Loucy (cell line): ENCODE measurements around the gene PJA2.

Experiments used
- H2AFZ ChIP-seq: fragments of 200-600 bp; sonication (generic); 2 replicates; pipeline ENCODE4 v1.6.0; 2016; ENCODE audit warnings: antibody characterized with exemption, mild to moderate bottlenecking, low read length, moderate library complexity
- H3F3A ChIP-seq: fragments of 200-600 bp; 2 replicates; pipeline ENCODE4 v1.6.0; 2016; ENCODE audit warnings: antibody characterized with exemption, low read depth, mild to moderate bottlenecking
- H3K27me3 ChIP-seq: fragments of 200-600 bp; sonication (generic); 2 replicates; pipeline ENCODE4 v1.6.1; 2014; ENCODE audit warnings: low read length, mild to moderate bottlenecking; ENCODE audit not compliant: insufficient read depth, poor library complexity, severe bottlenecking
- H3K36me3 ChIP-seq: fragments of 200-600 bp; sonication (generic); 2 replicates; pipeline ENCODE4 v1.6.1; 2016; ENCODE audit warnings: low read length; ENCODE audit not compliant: insufficient read depth
- H3K4me1 ChIP-seq: fragments of 200-600 bp; sonication (generic); 2 replicates; pipeline ENCODE4 v1.5.1; 2014; ENCODE audit warnings: low read length, mild to moderate bottlenecking; ENCODE audit not compliant: insufficient read depth, poor library complexity, severe bottlenecking
- H3K4me2 ChIP-seq: fragments of 200-600 bp; sonication (generic); 2 replicates; pipeline ENCODE4 v1.6.0; 2014; ENCODE audit warnings: antibody characterized with exemption, low read length, low read depth, mild to moderate bottlenecking; ENCODE audit not compliant: poor library complexity, severe bottlenecking
- H3K4me3 ChIP-seq: fragments of 200-600 bp; sonication (generic); 2 replicates; pipeline ENCODE4 v1.5.1; 2014; ENCODE audit warnings: low read length, mild to moderate bottlenecking, mixed read lengths; ENCODE audit not compliant: poor library complexity, severe bottlenecking
- H3K79me2 ChIP-seq: fragments of 200-600 bp; sonication (generic); 2 replicates; pipeline ENCODE4 v1.6.1; 2014; ENCODE audit warnings: low read length; ENCODE audit not compliant: insufficient read depth
- H3K9ac ChIP-seq: fragments of 200-600 bp; sonication (generic); 2 replicates; pipeline ENCODE4 v1.6.0; 2014; ENCODE audit warnings: mild to moderate bottlenecking, low read depth, low read length, moderate library complexity; ENCODE audit not compliant: poor library complexity, severe bottlenecking
- H3K9me2 ChIP-seq: fragments of 200-600 bp; sonication (generic); replicated peaks from 2 replicates; pipeline ENCODE4 v1.6.1; 2016; ENCODE audit warnings: low read depth, low read length, mixed read lengths
- H3K9me3 ChIP-seq: fragments of 200-600 bp; sonication (generic); 2 replicates; pipeline ENCODE4 v1.6.1; 2014; ENCODE audit warnings: mild to moderate bottlenecking, antibody characterized with exemption, low read length, low read depth; ENCODE audit not compliant: insufficient read depth
- H4K20me1 ChIP-seq: fragments of 200-600 bp; sonication (generic); 2 replicates; pipeline ENCODE4 v1.6.0; 2014; ENCODE audit warnings: antibody characterized with exemption, low read length, mild to moderate bottlenecking; ENCODE audit not compliant: insufficient read depth, poor library complexity, severe bottlenecking
- EZH2phosphoT487 ChIP-seq: fragments of 200-600 bp; IDR thresholded peaks from 2 replicates; pipeline ENCODE4 v1.6.1; 2018; ENCODE audit warnings: antibody characterized with exemption, mild to moderate bottlenecking, moderate library complexity, borderline replicate concordance
- TF ChIP-seq, protein P1 (sequence below): fragments of 200-600 bp; sonication (generic); conservative IDR thresholded peaks from 2 replicates; pipeline ENCODE4 v1.5.1; 2014; ENCODE audit warnings: mild to moderate bottlenecking, antibody characterized with exemption, low read length

Gene PJA2

DNA sequence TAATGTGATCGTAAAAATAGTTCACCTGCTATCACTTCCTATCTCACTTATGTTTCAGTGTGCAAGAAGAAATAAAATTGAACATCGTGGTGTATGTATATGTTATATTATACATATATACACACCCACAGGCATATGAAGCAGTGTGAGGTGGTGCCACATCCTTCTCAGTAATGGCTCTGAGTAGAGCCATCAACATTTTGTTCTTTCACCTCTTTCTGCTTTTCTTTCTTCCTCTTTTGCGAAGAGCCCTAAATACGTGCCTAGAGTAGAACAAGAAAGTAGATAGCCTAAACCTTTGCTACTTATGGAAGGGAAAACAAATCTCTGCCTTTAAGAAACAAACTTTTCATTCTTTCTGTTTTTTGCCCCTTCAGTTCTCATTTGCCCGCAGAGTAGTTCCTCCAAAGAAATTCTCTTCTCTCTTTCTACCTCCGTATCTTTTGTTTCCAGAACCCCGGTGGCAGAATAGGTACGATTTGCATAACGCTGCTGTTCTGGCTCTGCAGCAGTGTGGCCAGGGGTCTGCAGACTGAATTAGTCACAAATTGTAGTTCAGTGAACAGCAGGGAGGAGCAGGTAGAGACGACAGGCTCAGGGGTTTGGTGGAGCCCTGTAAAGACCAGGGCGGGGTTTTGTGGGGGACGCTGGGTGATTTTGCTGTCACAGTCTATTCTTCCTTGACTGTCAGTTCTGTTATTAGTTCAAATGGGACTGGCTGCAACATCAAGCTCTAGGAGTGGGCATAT is 40.5 kb upstream of the PJA2 start:
- no peak overlapping the region for H3K4me2 ChIP-seq
- no peaks in the 10 kb centered on the region for H3K9me3 ChIP-seq
- no peaks in the 10 kb centered on the region for H3K79me2 ChIP-seq
- H2AFZ ChIP-seq, result no peak overlapping the region
- TF ChIP-seq EZH2phosphoT487, result no peak
- TF ChIP-seq, protein P1, sequence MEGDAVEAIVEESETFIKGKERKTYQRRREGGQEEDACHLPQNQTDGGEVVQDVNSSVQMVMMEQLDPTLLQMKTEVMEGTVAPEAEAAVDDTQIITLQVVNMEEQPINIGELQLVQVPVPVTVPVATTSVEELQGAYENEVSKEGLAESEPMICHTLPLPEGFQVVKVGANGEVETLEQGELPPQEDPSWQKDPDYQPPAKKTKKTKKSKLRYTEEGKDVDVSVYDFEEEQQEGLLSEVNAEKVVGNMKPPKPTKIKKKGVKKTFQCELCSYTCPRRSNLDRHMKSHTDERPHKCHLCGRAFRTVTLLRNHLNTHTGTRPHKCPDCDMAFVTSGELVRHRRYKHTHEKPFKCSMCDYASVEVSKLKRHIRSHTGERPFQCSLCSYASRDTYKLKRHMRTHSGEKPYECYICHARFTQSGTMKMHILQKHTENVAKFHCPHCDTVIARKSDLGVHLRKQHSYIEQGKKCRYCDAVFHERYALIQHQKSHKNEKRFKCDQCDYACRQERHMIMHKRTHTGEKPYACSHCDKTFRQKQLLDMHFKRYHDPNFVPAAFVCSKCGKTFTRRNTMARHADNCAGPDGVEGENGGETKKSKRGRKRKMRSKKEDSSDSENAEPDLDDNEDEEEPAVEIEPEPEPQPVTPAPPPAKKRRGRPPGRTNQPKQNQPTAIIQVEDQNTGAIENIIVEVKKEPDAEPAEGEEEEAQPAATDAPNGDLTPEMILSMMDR, result no peak
- H3F3A ChIP-seq, result no peaks in the 10 kb centered on the region
- H3K4me1 ChIP-seq, result peaks cover 5% of the 10 kb centered on the region
- H3K9ac ChIP-seq, result no peak overlapping the region
- H3K9me2 ChIP-seq, result no peaks in the 10 kb centered on the region
- H3K27me3 ChIP-seq, result no peaks in the 10 kb centered on the region
- H4K20me1 ChIP-seq, result no peaks in the 10 kb centered on the region
- no peak overlapping the region for H3K4me3 ChIP-seq
- no peaks in the 10 kb centered on the region for H3K36me3 ChIP-seq

DNA sequence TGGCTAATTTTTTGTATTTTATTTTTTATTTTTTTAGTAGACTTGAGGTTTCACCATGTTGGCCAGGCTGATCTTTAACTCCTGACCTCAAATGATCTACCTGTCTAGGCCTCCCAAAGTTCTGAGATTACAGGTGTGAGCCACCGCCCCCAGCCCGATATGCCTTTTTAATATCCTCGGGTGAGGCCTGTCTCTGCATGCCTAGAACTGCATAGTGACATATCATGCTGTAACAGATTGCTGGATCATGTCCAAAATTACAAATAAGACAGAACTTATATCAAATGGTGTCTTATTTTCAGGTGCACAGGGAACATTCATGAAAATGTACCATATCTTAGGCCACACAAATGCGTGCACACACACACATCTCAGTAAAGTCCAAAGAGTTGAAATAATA is 39.1 kb upstream of the PJA2 start:
- Histone ChIP-seq H3K9me2 (no peaks in the 10 kb centered on the region), H3K9me3 (no peaks in the 10 kb centered on the region), H3K79me2 (no peaks in the 10 kb centered on the region), H3K4me3 (no peak overlapping the region), H3K9ac (no peak overlapping the region), H3K4me2 (no peak overlapping the region), H3K27me3 (no peaks in the 10 kb centered on the region), H4K20me1 (no peaks in the 10 kb centered on the region), H2AFZ (no peak overlapping the region), H3F3A (no peaks in the 10 kb centered on the region), H3K36me3 (no peaks in the 10 kb centered on the region), H3K4me1 (no peaks in the 10 kb centered on the region)
- no peak for TF ChIP-seq EZH2phosphoT487
- TF ChIP-seq, protein P1, result no peak

DNA sequence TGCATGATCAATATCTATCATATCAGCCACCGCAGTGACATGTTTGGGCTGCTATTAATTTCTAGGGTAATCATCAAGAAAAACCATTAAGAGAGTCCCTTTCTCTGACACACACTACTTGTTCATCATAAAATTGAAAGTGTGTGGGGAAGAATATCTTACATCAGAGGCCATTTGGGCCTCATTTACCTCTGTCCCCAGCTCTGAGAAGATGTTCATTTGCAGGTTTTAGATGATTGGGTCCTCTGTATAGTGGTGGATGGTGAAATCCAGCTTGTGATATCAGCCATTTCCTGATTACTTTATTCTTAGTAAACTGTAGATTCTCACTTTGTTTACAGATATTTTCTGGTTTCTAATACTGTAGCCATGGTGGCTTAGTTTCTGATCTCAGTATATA is 29.8 kb upstream of the PJA2 start:
- Histone ChIP-seq H3K79me2 (no peaks in the 10 kb centered on the region), H2AFZ (no peak overlapping the region), H3K4me2 (no peak overlapping the region), H3K36me3 (no peaks in the 10 kb centered on the region), H4K20me1 (no peaks in the 10 kb centered on the region), H3K9me2 (no peaks in the 10 kb centered on the region), H3K9me3 (no peaks in the 10 kb centered on the region), H3F3A (no peaks in the 10 kb centered on the region), H3K4me1 (no peaks in the 10 kb centered on the region), H3K27me3 (no peaks in the 10 kb centered on the region), H3K4me3 (no peak overlapping the region), H3K9ac (no peak overlapping the region)
- no peak for TF ChIP-seq EZH2phosphoT487
- TF ChIP-seq, protein P1, result no peak
